ENCODE data around the gene FZD7. TPM values are rescaled to one million over a fixed set of nuclear protein-coding genes. Genes with fewer than 3 reads are reported as not detected.

FZD7 gene
- total and polyA plus RNA-seq, 2 experiments from 2014 or later: 9.4 to 21.8 TPM

DNA sequence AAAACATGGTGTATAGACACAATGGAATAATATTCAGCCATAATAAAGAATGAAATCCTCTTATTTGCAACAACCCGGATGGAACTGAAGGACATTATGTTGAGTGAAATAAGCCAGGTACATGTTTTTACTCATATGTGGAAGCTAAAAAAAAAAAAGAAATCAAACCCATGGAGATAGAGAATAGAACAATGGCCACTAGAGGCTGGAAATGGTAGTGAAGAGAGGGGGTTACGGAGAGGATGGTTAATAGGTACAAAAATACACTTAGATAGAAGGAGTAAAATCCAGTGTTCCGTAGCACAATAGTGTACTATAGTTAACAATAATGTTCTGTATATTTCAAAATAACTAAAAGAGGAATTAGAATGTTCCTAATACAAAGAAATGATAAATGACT lies 26.6 kb downstream of the FZD7 start:
- TF ChIP-seq, protein P1, sequence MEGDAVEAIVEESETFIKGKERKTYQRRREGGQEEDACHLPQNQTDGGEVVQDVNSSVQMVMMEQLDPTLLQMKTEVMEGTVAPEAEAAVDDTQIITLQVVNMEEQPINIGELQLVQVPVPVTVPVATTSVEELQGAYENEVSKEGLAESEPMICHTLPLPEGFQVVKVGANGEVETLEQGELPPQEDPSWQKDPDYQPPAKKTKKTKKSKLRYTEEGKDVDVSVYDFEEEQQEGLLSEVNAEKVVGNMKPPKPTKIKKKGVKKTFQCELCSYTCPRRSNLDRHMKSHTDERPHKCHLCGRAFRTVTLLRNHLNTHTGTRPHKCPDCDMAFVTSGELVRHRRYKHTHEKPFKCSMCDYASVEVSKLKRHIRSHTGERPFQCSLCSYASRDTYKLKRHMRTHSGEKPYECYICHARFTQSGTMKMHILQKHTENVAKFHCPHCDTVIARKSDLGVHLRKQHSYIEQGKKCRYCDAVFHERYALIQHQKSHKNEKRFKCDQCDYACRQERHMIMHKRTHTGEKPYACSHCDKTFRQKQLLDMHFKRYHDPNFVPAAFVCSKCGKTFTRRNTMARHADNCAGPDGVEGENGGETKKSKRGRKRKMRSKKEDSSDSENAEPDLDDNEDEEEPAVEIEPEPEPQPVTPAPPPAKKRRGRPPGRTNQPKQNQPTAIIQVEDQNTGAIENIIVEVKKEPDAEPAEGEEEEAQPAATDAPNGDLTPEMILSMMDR (IDR thresholded peaks at IDR 0.05; ENCODE audit: low read depth, low read length): peak; percentile 24
- Histone ChIP-seq H3K27me3 (no peaks in the 10 kb centered on the region), H3K9me3 (ENCODE audit: low read depth) (no peaks in the 10 kb centered on the region), H3K4me1 (ENCODE audit: low read depth) (no peaks in the 10 kb centered on the region), H3K4me3 (no peak overlapping the region), H3K27ac (no peak overlapping the region), H3K36me3 (no peaks in the 10 kb centered on the region)
- DNase-seq (ENCODE audit: low read depth in 1 of 2, low spot score in 1 of 2): no peak

DNA sequence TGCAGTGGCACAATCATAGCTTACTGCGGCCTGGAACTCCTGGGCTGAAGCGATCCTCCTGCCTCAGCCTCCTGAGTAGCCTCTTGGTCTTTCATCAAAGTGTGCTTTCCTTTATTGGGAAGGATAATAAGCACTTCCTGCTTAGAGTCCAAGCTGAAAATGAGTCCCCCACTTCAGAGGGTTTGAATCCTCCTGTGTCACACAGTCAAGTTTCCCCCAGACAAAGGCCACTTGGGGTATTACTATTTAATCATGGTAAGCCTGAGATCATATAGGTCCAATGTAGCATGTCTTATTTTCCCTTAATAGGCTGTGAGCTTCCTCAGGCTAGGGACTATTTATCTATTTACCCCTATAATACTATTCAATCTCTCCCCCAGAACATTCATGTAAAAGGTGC lies 28.0 kb downstream of the FZD7 start:
- H3K27ac ChIP-seq: no peak overlapping the region
- no peaks in the 10 kb centered on the region for H3K27me3 ChIP-seq
- DNase-seq (ENCODE audit: low read depth in 1 of 2, low spot score in 1 of 2): no peak
- H3K4me3 ChIP-seq: no peak overlapping the region
- H3K4me1 ChIP-seq (ENCODE audit: low read depth): no peaks in the 10 kb centered on the region
- H3K36me3 ChIP-seq: no peaks in the 10 kb centered on the region
- no peaks in the 10 kb centered on the region for H3K9me3 ChIP-seq (ENCODE audit: low read depth)
- TF ChIP-seq, protein P1 (IDR thresholded peaks at IDR 0.05; ENCODE audit: low read depth, low read length): no peak

DNA sequence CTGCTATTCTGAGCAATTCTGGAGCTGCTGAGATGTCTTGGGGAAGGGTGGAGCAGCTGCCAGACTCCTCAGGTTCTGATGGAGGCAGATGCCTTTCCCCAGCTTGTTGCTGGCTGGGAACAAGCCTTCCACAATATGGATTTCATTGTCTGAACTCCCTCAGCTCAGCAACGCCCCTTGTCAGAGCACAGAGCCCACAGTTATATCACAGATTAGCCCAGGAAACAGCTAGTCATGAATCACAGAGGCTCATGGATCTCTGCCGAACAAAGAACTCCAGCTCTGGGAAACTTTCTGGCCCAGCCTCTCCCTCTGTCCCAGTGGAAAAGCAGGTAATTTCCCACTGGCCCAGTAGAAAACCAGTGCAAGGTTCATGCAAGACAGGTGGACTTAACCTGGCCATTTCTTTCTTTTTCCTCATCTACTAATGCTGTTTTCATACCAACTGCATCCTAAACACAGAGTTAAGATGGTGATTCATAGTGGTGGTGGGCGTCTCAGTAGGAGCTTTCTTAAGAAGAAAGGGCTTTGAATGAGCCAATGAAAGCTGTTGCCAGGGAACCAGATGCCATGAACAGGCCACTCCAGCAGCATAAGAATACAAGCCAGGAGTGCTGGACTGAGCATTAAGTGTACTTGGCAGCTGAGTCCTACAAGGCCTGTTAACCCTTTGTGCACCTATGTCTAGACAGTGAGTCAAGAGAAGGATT lies 30.7 kb downstream of the FZD7 start:
- Histone ChIP-seq H3K4me3 (no peak overlapping the region), H3K27ac (no peak overlapping the region), H3K27me3 (no peaks in the 10 kb centered on the region), H3K36me3 (no peaks in the 10 kb centered on the region), H3K4me1 (ENCODE audit: low read depth) (no peaks in the 10 kb centered on the region), H3K9me3 (ENCODE audit: low read depth) (no peaks in the 10 kb centered on the region)
- DNase-seq (ENCODE audit: low read depth in 1 of 2, low spot score in 1 of 2): peak; percentile 44 to 86
- TF ChIP-seq, protein P1 (IDR thresholded peaks at IDR 0.05; ENCODE audit: low read depth, low read length): no peak

DNA sequence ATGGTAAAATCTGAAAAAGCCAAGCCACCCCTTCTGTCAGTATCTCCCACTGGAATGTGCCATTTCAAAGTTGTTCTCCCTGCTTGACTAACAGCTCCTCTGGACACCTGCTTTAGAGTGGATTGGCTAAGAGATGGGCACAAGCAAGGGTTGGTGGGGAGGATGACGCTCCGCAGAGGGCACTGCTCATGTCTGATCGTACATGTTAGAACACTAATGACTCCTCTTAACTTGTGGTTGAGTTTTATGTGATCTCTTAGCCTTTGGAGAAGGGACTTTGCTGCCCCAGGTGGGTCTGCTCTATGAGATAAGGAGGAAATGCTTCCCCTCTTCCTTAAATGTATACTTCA lies 31.2 kb downstream of the FZD7 start:
- Histone ChIP-seq H3K4me1 (ENCODE audit: low read depth) (peaks cover 5% of the 10 kb centered on the region), H3K27ac (no peak overlapping the region), H3K27me3 (no peaks in the 10 kb centered on the region), H3K4me3 (no peak overlapping the region), H3K9me3 (ENCODE audit: low read depth) (no peaks in the 10 kb centered on the region), H3K36me3 (no peaks in the 10 kb centered on the region)
- TF ChIP-seq, protein P1 (IDR thresholded peaks at IDR 0.05; ENCODE audit: low read depth, low read length): no peak
- no peak for DNase-seq (ENCODE audit: low read depth in 1 of 2, low spot score in 1 of 2)

DNA sequence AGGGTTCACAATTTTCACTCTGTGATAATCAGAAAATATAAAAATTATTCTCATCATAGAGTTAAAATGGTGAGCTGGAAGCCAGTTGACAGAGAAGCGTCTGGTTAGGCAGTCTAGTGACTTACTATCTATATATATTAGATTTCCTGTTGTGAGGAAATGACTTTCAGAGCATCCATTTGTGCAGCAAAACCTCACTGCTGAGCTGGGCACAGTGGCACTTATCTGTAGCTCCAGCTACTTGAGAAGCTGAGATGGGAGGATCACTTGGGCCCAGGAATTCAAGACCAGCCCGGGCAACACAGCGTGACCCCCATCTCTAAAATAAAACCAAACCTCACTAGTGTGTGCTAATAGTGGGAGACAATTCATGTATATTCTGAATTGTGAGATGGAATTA lies 32.2 kb downstream of the FZD7 start:
- H3K36me3 ChIP-seq: no peaks in the 10 kb centered on the region
- no peak for DNase-seq (ENCODE audit: low read depth in 1 of 2, low spot score in 1 of 2)
- no peak overlapping the region for H3K4me3 ChIP-seq
- H3K27me3 ChIP-seq: no peaks in the 10 kb centered on the region
- no peak overlapping the region for H3K27ac ChIP-seq
- no peaks in the 10 kb centered on the region for H3K9me3 ChIP-seq (ENCODE audit: low read depth)
- H3K4me1 ChIP-seq (ENCODE audit: low read depth): peaks cover 6% of the 10 kb centered on the region
- TF ChIP-seq, protein P1 (IDR thresholded peaks at IDR 0.05; ENCODE audit: low read depth, low read length): no peak
